GM23338 (cell line): Measurements from ENCODE around the gene RNF225. TPM values are rescaled to one million over a fixed set of nuclear protein-coding genes. Genes with fewer than 3 reads are reported as not detected.

ENCODE experiments used
- ATAC-seq: fragments of 200-7000 bp; cut with Tn5 transposase; 3 replicates; pipeline ENCODE4 v1.9.1; 2020
- DNase-seq: peaks from one replicate; pipeline ENCODE4 v3.0.0-alpha.2; 2015; ENCODE audit warnings: low spot score
- H2AFZ ChIP-seq: fragments of 200-600 bp; sonication (generic); 2 replicates; pipeline ENCODE4 v1.8.0; 2016; ENCODE audit warnings: antibody characterized with exemption, mild to moderate bottlenecking, moderate library complexity
- H3F3A ChIP-seq: fragments of 200-600 bp; sonication (generic); replicated peaks from 2 replicates; pipeline ENCODE4 v1.8.0; 2017; ENCODE audit warnings: antibody characterized with exemption, mixed run types, low read depth
- H3K27ac ChIP-seq: fragments of 200-600 bp; sonication (generic); 2 replicates; pipeline ENCODE4 v1.6.1; 2016; ENCODE audit warnings: low read depth
- H3K27me3 ChIP-seq: fragments of 200-600 bp; sonication (generic); 2 replicates; pipeline ENCODE4 v1.8.0; 2016; ENCODE audit warnings: mild to moderate bottlenecking, mixed run types, moderate library complexity; ENCODE audit not compliant: insufficient read depth
- H3K36me3 ChIP-seq: fragments of 200-600 bp; sonication (generic); 2 replicates; pipeline ENCODE4 v1.8.0; 2016; ENCODE audit warnings: mild to moderate bottlenecking; ENCODE audit not compliant: insufficient read depth
- H3K4me1 ChIP-seq: fragments of 200-600 bp; sonication (generic); 2 replicates; pipeline ENCODE4 v1.8.0; 2016; ENCODE audit warnings: mild to moderate bottlenecking, moderate library complexity; ENCODE audit not compliant: insufficient read depth
- H3K4me2 ChIP-seq: fragments of 200-600 bp; sonication (generic); 2 replicates; pipeline ENCODE4 v1.7.1; 2017; ENCODE audit warnings: mixed run types
- H3K4me3 ChIP-seq: fragments of 200-600 bp; sonication (generic); 2 replicates; pipeline ENCODE4 v1.6.1; 2016; ENCODE audit warnings: mixed run types
- H3K79me2 ChIP-seq: fragments of 200-600 bp; sonication (generic); replicated peaks from 2 replicates; pipeline ENCODE4 v1.8.0; 2017; ENCODE audit warnings: mild to moderate bottlenecking; ENCODE audit not compliant: insufficient read depth
- H3K9me2 ChIP-seq: fragments of 200-600 bp; sonication (generic); 2 replicates; pipeline ENCODE4 v1.8.0; 2017; ENCODE audit not compliant: insufficient read depth
- H4K20me1 ChIP-seq: fragments of 200-600 bp; sonication (generic); replicated peaks from 2 replicates; pipeline ENCODE4 v1.8.0; 2017; ENCODE audit warnings: mild to moderate bottlenecking; ENCODE audit not compliant: insufficient read depth
- H3K27ac Mint-ChIP-seq: 2 replicates; pipeline ENCODE4 v1.8.0; 2020; ENCODE audit warnings: inconsistent platforms, mild to moderate bottlenecking, moderate library complexity, mixed read lengths
- H3K27me3 Mint-ChIP-seq: 3 replicates; pipeline ENCODE4 v1.8.0; 2022; ENCODE audit warnings: low read depth, mild to moderate bottlenecking, moderate library complexity, mixed read lengths, inconsistent platforms; ENCODE audit not compliant: insufficient read depth, poor library complexity
- H3K36me3 Mint-ChIP-seq: 3 replicates; pipeline ENCODE4 v1.8.0; 2021; ENCODE audit warnings: low read depth, mild to moderate bottlenecking, inconsistent platforms, moderate library complexity, mixed read lengths
- H3K4me1 Mint-ChIP-seq: 3 replicates; pipeline ENCODE4 v1.8.0; 2020; ENCODE audit warnings: mild to moderate bottlenecking, inconsistent platforms, mixed read lengths
- H3K4me3 Mint-ChIP-seq: 3 replicates; pipeline ENCODE4 v1.8.0; 2021; ENCODE audit warnings: moderate library complexity, mild to moderate bottlenecking, inconsistent platforms, mixed read lengths
- H3K9me3 Mint-ChIP-seq: 3 replicates; pipeline ENCODE4 v1.8.0; 2020; ENCODE audit warnings: moderate library complexity, mild to moderate bottlenecking, inconsistent platforms, mixed read lengths
- EZH2 ChIP-seq: fragments of 200-600 bp; sonication (generic); IDR thresholded peaks from one replicate; pipeline ENCODE4 v1.8.0; 2017; ENCODE audit warnings: antibody characterized with exemption, mild to moderate bottlenecking, low read depth; ENCODE audit not compliant: unreplicated experiment
- EZH2phosphoT487 ChIP-seq: fragments of 200-600 bp; sonication (generic); IDR thresholded peaks from one replicate; pipeline ENCODE4 v1.8.1; 2018; ENCODE audit warnings: antibody characterized with exemption; ENCODE audit not compliant: unreplicated experiment
- POLR2AphosphoS5 ChIP-seq: IDR thresholded peaks from 2 replicates; pipeline ENCODE4 v1.6.1; 2016; ENCODE audit warnings: antibody characterized with exemption, low read depth
- STAT1 ChIP-seq: IDR thresholded peaks from one replicate; pipeline ENCODE4 v1.6.1; 2016; ENCODE audit warnings: antibody characterized with exemption; ENCODE audit not compliant: unreplicated experiment
- ZNF114 ChIP-seq: fragments of 250-450 bp; sonication (Bioruptor Pico); IDR thresholded peaks from 2 replicates; pipeline ENCODE4 v1.5.0; 2020; ENCODE audit warnings: mild to moderate bottlenecking, moderate library complexity
- polyA plus RNA-seq: library from polyadenylated mRNA; unstranded; fragments of >200 nt; fragmentation: Nextera tagmentation; extraction: Ambion mirVana; gene quantifications from 2 replicates; pipeline ENCODE4 v1.2.1, GENCODE V29; 2016
- total RNA-seq: library from RNA; depleted of rRNA; stranded (reverse); fragments of >200 nt; shearing (Covaris generic); gene quantifications from 2 replicates; pipeline ENCODE4 v1.2.3, GENCODE V29; 2014
- TF ChIP-seq, protein P1 (sequence below): IDR thresholded peaks from one replicate; pipeline ENCODE4 v1.6.1; 2018; ENCODE audit warnings: antibody characterized with exemption; ENCODE audit not compliant: unreplicated experiment
- TF ChIP-seq, protein P2 (sequence below): IDR thresholded peaks from 2 replicates; pipeline ENCODE4 v1.6.1; 2016; ENCODE audit warnings: antibody characterized with exemption
- TF ChIP-seq, protein P3 (sequence below), 2 experiments: fragments of 200-600 bp in 1 of 2; sonication (generic) in 1 of 2; conservative IDR thresholded peaks; 2 replicates each; pipeline versions ENCODE4 v1.5.1 to v1.6.1; 2016 to 2017; ENCODE audit warnings: antibody characterized with exemption in 2 of 2, low read depth in 2 of 2, mild to moderate bottlenecking in 2 of 2, moderate library complexity in 1 of 2

RNF225 gene
- total and polyA plus RNA-seq, 2 experiments from 2014 or later, result 0.87 TPM; not detected in 1

- Histone ChIP-seq H2AFZ (no peak overlapping the region), H3K79me2 (peaks cover 33% of the 10 kb centered on the region), H3K27ac (peak overlapping the region; percentile 94), H3K9me2 (no peaks in the 10 kb centered on the region), H4K20me1 (peaks cover 25% of the 10 kb centered on the region), H3K4me2 (peak overlapping the region; percentile 97), H3F3A (peaks cover 25% of the 10 kb centered on the region), H3K27me3 (no peaks in the 10 kb centered on the region), H3K4me1 (peaks cover 13% of the 10 kb centered on the region), H3K36me3 (peaks cover 20% of the 10 kb centered on the region), H3K4me3 (peak overlapping the region; percentile 87)
- Mint-ChIP-seq H3K4me1 (peaks cover 21% of the 10 kb centered on the region), H3K9me3 (peaks cover 3% of the 10 kb centered on the region; the same call in 2 of the 3 replicates), H3K36me3 (peaks cover 34% of the 10 kb centered on the region), H3K27ac (peak overlapping the region; percentile 98), H3K27me3 (peaks cover 25% of the 10 kb centered on the region), H3K4me3 (peak overlapping the region; percentile 99)
- DNase-seq (no peak), ATAC-seq (no peak)
- TF ChIP-seq EZH2, result no peak
- TF ChIP-seq, protein P1, sequence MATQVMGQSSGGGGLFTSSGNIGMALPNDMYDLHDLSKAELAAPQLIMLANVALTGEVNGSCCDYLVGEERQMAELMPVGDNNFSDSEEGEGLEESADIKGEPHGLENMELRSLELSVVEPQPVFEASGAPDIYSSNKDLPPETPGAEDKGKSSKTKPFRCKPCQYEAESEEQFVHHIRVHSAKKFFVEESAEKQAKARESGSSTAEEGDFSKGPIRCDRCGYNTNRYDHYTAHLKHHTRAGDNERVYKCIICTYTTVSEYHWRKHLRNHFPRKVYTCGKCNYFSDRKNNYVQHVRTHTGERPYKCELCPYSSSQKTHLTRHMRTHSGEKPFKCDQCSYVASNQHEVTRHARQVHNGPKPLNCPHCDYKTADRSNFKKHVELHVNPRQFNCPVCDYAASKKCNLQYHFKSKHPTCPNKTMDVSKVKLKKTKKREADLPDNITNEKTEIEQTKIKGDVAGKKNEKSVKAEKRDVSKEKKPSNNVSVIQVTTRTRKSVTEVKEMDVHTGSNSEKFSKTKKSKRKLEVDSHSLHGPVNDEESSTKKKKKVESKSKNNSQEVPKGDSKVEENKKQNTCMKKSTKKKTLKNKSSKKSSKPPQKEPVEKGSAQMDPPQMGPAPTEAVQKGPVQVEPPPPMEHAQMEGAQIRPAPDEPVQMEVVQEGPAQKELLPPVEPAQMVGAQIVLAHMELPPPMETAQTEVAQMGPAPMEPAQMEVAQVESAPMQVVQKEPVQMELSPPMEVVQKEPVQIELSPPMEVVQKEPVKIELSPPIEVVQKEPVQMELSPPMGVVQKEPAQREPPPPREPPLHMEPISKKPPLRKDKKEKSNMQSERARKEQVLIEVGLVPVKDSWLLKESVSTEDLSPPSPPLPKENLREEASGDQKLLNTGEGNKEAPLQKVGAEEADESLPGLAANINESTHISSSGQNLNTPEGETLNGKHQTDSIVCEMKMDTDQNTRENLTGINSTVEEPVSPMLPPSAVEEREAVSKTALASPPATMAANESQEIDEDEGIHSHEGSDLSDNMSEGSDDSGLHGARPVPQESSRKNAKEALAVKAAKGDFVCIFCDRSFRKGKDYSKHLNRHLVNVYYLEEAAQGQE, result no peak
Observed at GRCh38 chr19:58385313-58385890, 10.1 kb upstream of the RNF225 start.

DNA sequence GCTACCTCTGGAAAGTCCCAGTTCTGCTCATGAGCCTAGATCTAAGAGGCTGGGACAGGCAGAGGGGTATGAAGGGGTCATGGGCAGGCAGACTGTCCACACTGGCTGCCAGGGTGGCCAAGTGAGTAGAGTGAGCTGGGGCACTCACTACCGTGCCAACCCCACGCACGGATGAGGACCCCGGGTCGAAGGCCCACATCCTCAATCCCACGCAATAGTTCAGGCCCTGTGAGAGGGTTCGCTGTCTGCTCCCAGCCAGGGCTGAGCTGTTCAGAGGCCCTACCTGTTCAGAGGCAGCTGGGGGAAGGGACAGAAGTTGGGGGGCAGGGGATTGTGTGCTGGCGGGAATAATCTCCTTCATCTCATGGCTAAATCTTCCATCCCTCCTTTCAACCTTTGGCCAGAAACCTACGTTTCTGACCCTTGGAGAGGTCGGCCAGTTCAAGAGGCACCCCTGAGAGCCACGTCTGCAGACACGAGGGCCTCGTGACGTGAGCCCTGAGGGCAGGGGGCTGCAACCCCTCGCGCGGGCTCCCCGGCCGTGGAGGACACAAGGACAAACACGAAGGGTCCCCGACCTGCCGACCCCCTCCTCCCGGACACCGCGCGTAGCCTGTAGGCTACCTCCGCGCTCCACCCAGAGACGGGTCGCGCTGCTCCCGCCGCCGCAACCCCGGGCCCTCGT lies 9.4 kb upstream of the RNF225 start:
- Histone ChIP-seq H3K36me3 (peaks cover 27% of the 10 kb centered on the region), H3K9me2 (no peaks in the 10 kb centered on the region), H3F3A (peaks cover 31% of the 10 kb centered on the region), H4K20me1 (peaks cover 31% of the 10 kb centered on the region), H3K79me2 (peaks cover 39% of the 10 kb centered on the region), H3K27ac (peak overlapping the region; percentile 94), H3K4me2 (peak overlapping the region; percentile 97), H3K4me3 (peak overlapping the region; percentile 87), H2AFZ (peak overlapping the region; percentile 1), H3K27me3 (no peaks in the 10 kb centered on the region), H3K4me1 (peaks cover 13% of the 10 kb centered on the region)
- H3K4me1 Mint-ChIP-seq, result peaks cover 25% of the 10 kb centered on the region
- H3K9me3 Mint-ChIP-seq, result peaks cover 3% of the 10 kb centered on the region; the same call in 2 of the 3 replicates
- DNase-seq (no peak), ATAC-seq (peak; percentile 34)
- TF ChIP-seq ZNF114 (CRISPR knock-in tag) (no peak), STAT1 (no peak), EZH2phosphoT487 (no peak), POLR2AphosphoS5 (no peak)
- TF ChIP-seq, protein P1, result no peak
- TF ChIP-seq, protein P2, sequence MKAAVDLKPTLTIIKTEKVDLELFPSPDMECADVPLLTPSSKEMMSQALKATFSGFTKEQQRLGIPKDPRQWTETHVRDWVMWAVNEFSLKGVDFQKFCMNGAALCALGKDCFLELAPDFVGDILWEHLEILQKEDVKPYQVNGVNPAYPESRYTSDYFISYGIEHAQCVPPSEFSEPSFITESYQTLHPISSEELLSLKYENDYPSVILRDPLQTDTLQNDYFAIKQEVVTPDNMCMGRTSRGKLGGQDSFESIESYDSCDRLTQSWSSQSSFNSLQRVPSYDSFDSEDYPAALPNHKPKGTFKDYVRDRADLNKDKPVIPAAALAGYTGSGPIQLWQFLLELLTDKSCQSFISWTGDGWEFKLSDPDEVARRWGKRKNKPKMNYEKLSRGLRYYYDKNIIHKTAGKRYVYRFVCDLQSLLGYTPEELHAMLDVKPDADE, result no peak
- TF ChIP-seq, protein P3, sequence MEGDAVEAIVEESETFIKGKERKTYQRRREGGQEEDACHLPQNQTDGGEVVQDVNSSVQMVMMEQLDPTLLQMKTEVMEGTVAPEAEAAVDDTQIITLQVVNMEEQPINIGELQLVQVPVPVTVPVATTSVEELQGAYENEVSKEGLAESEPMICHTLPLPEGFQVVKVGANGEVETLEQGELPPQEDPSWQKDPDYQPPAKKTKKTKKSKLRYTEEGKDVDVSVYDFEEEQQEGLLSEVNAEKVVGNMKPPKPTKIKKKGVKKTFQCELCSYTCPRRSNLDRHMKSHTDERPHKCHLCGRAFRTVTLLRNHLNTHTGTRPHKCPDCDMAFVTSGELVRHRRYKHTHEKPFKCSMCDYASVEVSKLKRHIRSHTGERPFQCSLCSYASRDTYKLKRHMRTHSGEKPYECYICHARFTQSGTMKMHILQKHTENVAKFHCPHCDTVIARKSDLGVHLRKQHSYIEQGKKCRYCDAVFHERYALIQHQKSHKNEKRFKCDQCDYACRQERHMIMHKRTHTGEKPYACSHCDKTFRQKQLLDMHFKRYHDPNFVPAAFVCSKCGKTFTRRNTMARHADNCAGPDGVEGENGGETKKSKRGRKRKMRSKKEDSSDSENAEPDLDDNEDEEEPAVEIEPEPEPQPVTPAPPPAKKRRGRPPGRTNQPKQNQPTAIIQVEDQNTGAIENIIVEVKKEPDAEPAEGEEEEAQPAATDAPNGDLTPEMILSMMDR (conservative IDR thresholded peaks at IDR 0.05; ENCODE audit: low read depth in 2 of 2), result no peak
- peaks cover 24% of the 10 kb centered on the region for H3K27me3 Mint-ChIP-seq
- H3K36me3 Mint-ChIP-seq, result peaks cover 40% of the 10 kb centered on the region
- peak overlapping the region; percentile 98 for H3K27ac Mint-ChIP-seq
- peak overlapping the region; percentile 99 for H3K4me3 Mint-ChIP-seq
